Activated gamma-delta T cell treated with anti-CD3 and anti-CD28 coated beads, Interleukin-2, amount 50 U/mL, for 16 hours (primary cell): ENCODE measurements around the gene CCDC122.
"Not testable (repeated sequence)": the region's sequence is repeated elsewhere in the genome, so short reads cannot be mapped to it uniquely, and the experiment has no call there.

ENCODE experiments used
- DNase-seq: peaks from one replicate; pipeline ENCODE4 v3.0.0-alpha.2; 2020; ENCODE audit warnings: low read depth

Gene CCDC122

GRCh38 chr13:43877326-43877725 is 2.2 kb downstream of the CCDC122 start:
- no peak for DNase-seq

GRCh38 chr13:43876366-43876765 is 3.2 kb downstream of the CCDC122 start:
- DNase-seq: no peak

GRCh38 chr13:43874504-43875092 is 4.9 kb downstream of the CCDC122 start:
- DNase-seq: no peak

GRCh38 chr13:43872181-43872580 is 7.4 kb downstream of the CCDC122 start:
- DNase-seq: no peak

- DNase-seq: no peak
These were observed 13.6 kb downstream of the CCDC122 start for GRCh38 chr13:43865892-43866291.

- DNase-seq: no peak
These were observed 14.6 kb downstream of the CCDC122 start for GRCh38 chr13:43864921-43865320.

- no peak for DNase-seq
These were observed 17.7 kb downstream of the CCDC122 start for GRCh38 chr13:43861863-43862262.

GRCh38 chr13:43852923-43853404 is 26.6 kb downstream of the CCDC122 start:
- DNase-seq: no peak

GRCh38 chr13:43850873-43851272 is 28.7 kb downstream of the CCDC122 start:
- no peak for DNase-seq

- no peak for DNase-seq
These were observed 31.4 kb downstream of the CCDC122 start for GRCh38 chr13:43848001-43848649.

- no peak for DNase-seq
These were observed 32.9 kb downstream of the CCDC122 start for GRCh38 chr13:43846496-43847158.

- no peak for DNase-seq
These were observed 40.6 kb downstream of the CCDC122 start for GRCh38 chr13:43838909-43839308.

- DNase-seq: no peak
These were observed 43.8 kb downstream of the CCDC122 start for GRCh38 chr13:43835701-43836100.

GRCh38 chr13:43831088-43831487 is 48.5 kb downstream of the CCDC122 start:
- DNase-seq: no peak

- DNase-seq: no peak
These were observed 49.1 kb downstream of the CCDC122 start for GRCh38 chr13:43830497-43830881.

- not testable (repeated sequence) for DNase-seq
These were observed 54.9 kb downstream of the CCDC122 start for GRCh38 chr13:43824656-43825055.

GRCh38 chr13:43822969-43823368 is 56.6 kb downstream of the CCDC122 start:
- no peak for DNase-seq

- no peak for DNase-seq
These were observed 63.1 kb downstream of the CCDC122 start for GRCh38 chr13:43816401-43816889.

- DNase-seq: no peak
These were observed 64.3 kb downstream of the CCDC122 start for GRCh38 chr13:43815204-43815603.

GRCh38 chr13:43808676-43809075 is 70.9 kb downstream of the CCDC122 start:
- no peak for DNase-seq

GRCh38 chr13:43805681-43806128 is 73.8 kb downstream of the CCDC122 start:
- DNase-seq: no peak

GRCh38 chr13:43805071-43805468 is 74.5 kb downstream of the CCDC122 start:
- no peak for DNase-seq

GRCh38 chr13:43804461-43805070 is 75.0 kb downstream of the CCDC122 start:
- DNase-seq: no peak
